C1 segment of cervical spinal cord (tissue), 14 donors: Measurements from ENCODE around the gene DDX42.

Source experiments
- DNase-seq, 14 donors: peaks; one replicate each; lab custom pipeline; 2025; lab: John Stamatoyannopoulos, UW

DDX42 gene

GRCh38 chr17:63774141-63774968, at the start of gene DDX42:
Gene DDX42 (plus strand): TSS chr17:63774170. CDS start chr17:63787050, 12,880 bp downstream.
- peak in 4 of 14 donors; percentile 23 to 57 (median 44) for DNase-seq

- no peak for DNase-seq
These were observed 38.3 kb upstream of the DDX42 start for GRCh38 chr17:63735691-63736090.

- DNase-seq, result peak in 2 of 14 donors; percentile 17 to 18
These were observed 33.4 kb upstream of the DDX42 start for GRCh38 chr17:63740464-63741142.

GRCh38 chr17:63741143-63741407, 32.9 kb upstream of the DDX42 start:
- DNase-seq, result peak in 3 of 14 donors; percentile 33 to 69 (median 34)

GRCh38 chr17:63741408-63742173, 32.4 kb upstream of the DDX42 start, which contains the start of gene STRADA:
Gene STRADA (minus strand): TSS chr17:63741799. CDS start chr17:63728369, 13,430 bp downstream.
- peak; percentile 70 to 98 (median 94) for DNase-seq

- peak in 1 of 14 donors; percentile 2 for DNase-seq
These were observed 22.2 kb upstream of the DDX42 start for GRCh38 chr17:63751806-63752205.

GRCh38 chr17:63752707-63753106, 21.3 kb upstream of the DDX42 start:
- no peak for DNase-seq

GRCh38 chr17:63753215-63753614, 20.8 kb upstream of the DDX42 start:
- no peak for DNase-seq

- no peak for DNase-seq
These were observed 19.9 kb upstream of the DDX42 start for GRCh38 chr17:63754046-63754445.

- no peak for DNase-seq
These were observed 15.5 kb upstream of the DDX42 start for GRCh38 chr17:63758428-63758827.

- DNase-seq, result no peak
These were observed 13.0 kb upstream of the DDX42 start for GRCh38 chr17:63760771-63761539.

- no peak for DNase-seq
These were observed 11.6 kb upstream of the DDX42 start for GRCh38 chr17:63762161-63763078.

GRCh38 chr17:63764716-63765115, 9.3 kb upstream of the DDX42 start:
- no peak for DNase-seq

- no peak for DNase-seq
These were observed 7.2 kb upstream of the DDX42 start for GRCh38 chr17:63766754-63767153.

GRCh38 chr17:63768433-63768832, 5.5 kb upstream of the DDX42 start:
- no peak for DNase-seq

- DNase-seq, result no peak
These were observed 1.1 kb upstream of the DDX42 start for GRCh38 chr17:63772801-63773271.

GRCh38 chr17:63773272-63774140, 464 bp upstream of the DDX42 start, which contains the start of gene CCDC47:
Gene CCDC47 (minus strand): TSS chr17:63773597. CDS start chr17:63766175, 7,422 bp downstream.
- peak; percentile 86 to 100 (median 97) for DNase-seq

GRCh38 chr17:63774969-63775265, 947 bp downstream of the DDX42 start:
- DNase-seq, result no peak

- DNase-seq, result no peak
These were observed 1.4 kb downstream of the DDX42 start for GRCh38 chr17:63775420-63775819.
